Measurements from ENCODE around the gene BARX2. TPM values are rescaled to one million over a fixed set of nuclear protein-coding genes. Genes with fewer than 3 reads are reported as not detected.
A peak's percentile ranks its signal among the peaks of the same experiment; 100 is the strongest.
"Not testable (repeated sequence)": the region's sequence is repeated elsewhere in the genome, so short reads cannot be mapped to it uniquely, and the experiment has no call there.

BARX2 gene
- total and polyA plus RNA-seq, 12 donors, result 0.01 TPM; not detected in 11

DNA sequence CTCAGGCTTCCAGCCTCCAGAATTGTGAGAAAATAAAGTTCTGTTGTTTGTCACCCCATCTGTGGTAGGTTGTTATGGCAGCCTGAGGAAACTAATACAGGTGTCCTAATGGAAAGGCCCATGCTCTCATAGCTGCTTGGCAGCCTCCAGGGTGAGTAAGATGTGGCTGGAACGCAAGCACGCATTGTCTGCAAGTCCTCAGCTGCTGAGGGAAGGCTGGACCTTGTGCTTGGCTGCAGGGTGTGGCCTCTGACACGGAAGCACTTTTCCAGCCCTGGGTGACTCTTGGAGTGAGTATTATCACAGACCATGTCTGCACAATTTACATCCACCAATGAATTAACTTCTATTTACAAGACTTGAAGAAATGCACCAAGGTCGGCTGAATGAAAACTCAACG, 44.4 kb upstream of the BARX2 start:
- H3K27ac ChIP-seq, result no peak overlapping the region

DNA sequence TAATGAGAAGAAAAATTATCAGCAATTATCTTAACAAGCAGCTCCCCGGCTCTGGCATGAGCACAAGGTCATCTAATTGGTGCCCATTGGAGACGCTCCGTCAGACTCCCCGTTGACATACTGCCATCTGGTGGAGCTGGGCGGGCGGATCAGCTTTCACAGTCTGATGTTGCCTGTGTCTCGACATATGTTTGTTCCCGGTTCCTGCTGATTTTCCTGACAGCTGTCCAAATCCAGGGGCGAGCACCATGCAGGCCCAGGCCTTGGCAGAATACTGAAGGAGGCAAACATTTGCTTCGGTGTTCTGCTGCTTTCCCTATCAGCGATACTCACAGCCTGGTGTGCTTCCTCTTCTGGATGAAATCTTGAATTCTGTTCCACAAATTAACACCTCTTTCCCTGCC, 43.8 kb upstream of the BARX2 start:
- no peaks in the 10 kb centered on the region for H3K4me1 ChIP-seq

More for the DNA sequence above, 44.4 kb upstream of the BARX2 start:
- ATAC-seq (peak in 1 of 8 donors; percentile 34), DNase-seq (no peak)
- no peaks in the 10 kb centered on the region for H3K27me3 ChIP-seq
- TF ChIP-seq, protein P1, sequence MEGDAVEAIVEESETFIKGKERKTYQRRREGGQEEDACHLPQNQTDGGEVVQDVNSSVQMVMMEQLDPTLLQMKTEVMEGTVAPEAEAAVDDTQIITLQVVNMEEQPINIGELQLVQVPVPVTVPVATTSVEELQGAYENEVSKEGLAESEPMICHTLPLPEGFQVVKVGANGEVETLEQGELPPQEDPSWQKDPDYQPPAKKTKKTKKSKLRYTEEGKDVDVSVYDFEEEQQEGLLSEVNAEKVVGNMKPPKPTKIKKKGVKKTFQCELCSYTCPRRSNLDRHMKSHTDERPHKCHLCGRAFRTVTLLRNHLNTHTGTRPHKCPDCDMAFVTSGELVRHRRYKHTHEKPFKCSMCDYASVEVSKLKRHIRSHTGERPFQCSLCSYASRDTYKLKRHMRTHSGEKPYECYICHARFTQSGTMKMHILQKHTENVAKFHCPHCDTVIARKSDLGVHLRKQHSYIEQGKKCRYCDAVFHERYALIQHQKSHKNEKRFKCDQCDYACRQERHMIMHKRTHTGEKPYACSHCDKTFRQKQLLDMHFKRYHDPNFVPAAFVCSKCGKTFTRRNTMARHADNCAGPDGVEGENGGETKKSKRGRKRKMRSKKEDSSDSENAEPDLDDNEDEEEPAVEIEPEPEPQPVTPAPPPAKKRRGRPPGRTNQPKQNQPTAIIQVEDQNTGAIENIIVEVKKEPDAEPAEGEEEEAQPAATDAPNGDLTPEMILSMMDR (IDR thresholded peaks at IDR 0.05), result no peak
- WGBS, 2 donors, result 87 to 92% methylated on average over 5 of the region's 5 CpGs
- no peaks in the 10 kb centered on the region for H3K36me3 ChIP-seq
- intact Hi-C loops (cut with DNase I), result loop anchor here in 9 of 10 donors (1.0 to 10.0 kb wide), 10 partner anchors 54 to 1296 kb away; no protein-coding TSS in a partner anchor
- H3K4me1 ChIP-seq, result no peaks in the 10 kb centered on the region
- H3K9me3 ChIP-seq, result no peaks in the 10 kb centered on the region
- no peak overlapping the region for H3K4me3 ChIP-seq

DNA sequence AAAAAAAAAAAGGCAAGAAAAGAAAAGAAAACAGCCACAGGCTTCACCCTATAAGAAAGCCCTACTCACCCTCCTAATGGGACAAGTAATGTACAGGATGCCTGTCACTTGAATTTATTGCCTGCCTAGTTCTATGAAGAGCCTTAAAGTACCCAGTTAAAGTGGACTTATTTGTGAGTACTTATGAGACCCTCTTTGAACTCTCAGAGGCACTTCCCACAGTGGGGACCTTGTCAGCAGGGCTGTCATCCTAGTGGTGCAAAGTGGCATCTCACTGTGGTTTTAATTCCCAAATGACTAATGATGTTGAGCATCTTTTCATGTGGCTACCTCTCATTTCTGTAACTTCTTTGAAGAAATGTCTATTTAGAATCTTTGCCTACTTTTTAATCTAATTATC, 41.8 kb upstream of the BARX2 start:
- ATAC-seq (no peak), DNase-seq (no peak)
- H3K4me1 ChIP-seq, result no peaks in the 10 kb centered on the region
- no peaks in the 10 kb centered on the region for H3K9me3 ChIP-seq
- no peaks in the 10 kb centered on the region for H3K27me3 ChIP-seq
- no peak overlapping the region for H3K4me3 ChIP-seq
- H3K36me3 ChIP-seq, result no peaks in the 10 kb centered on the region
- intact Hi-C loops (cut with DNase I), result loop anchor here in 6 of 10 donors (2.0 to 10.0 kb wide), 7 partner anchors 57 to 1299 kb away; no protein-coding TSS in a partner anchor
- TF ChIP-seq, protein P1 (IDR thresholded peaks at IDR 0.05), result no peak
- H3K27ac ChIP-seq, result no peak overlapping the region

More for the DNA sequence above, 43.8 kb upstream of the BARX2 start:
- ATAC-seq (peak; percentile 69 to 97 (median 89)), DNase-seq (peak; percentile 77 to 80)
- Histone ChIP-seq H3K4me3 (no peak overlapping the region), H3K9me3 (no peaks in the 10 kb centered on the region), H3K27ac (no peak overlapping the region), H3K36me3 (no peaks in the 10 kb centered on the region), H3K27me3 (no peaks in the 10 kb centered on the region)
- intact Hi-C loops (cut with DNase I), result loop anchor here (1.0 to 10.0 kb wide), 10 partner anchors 55 to 1297 kb away; no protein-coding TSS in a partner anchor
- 1 to 4% methylated on average over 11 of the region's 11 CpGs for WGBS, 2 donors
- TF ChIP-seq, protein P1 (IDR thresholded peaks at IDR 0.05), result peak; percentile 72 to 92 (median 88)

DNA sequence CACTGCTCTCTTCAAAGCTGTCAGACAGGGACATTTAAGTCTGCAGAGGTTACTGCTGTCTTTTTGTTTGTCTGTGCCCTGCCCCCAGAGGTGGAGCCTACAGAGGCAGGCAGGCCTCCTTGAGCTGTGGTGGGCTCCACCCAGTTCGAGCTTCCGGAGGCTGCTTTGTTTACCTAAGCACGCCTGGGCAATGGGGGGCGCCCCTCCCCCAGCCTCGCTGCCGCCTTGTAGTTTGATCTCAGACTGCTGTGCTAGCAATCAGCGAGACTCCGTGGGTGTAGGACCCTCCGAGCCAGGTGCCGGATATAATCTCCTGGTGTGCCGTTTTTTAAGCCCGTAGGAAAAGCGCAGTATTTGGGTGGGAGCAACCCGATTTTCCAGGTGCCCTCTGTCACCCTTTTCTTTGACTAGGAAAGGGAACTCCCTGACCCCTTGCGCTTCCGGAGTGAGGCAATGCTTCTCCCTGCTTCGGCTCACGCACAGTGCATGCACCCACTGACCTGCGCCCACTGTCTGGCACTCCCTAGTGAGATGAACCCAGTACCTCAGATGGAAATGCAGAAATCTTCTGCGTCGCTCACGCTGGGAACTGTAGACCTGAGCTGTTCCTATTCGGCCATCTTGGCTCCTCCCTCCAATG, 31.2 kb upstream of the BARX2 start:
- 90% methylated on average over 23 of the region's 23 CpGs for WGBS, 2 donors
- ATAC-seq; intact Hi-C loops (cut with DNase I); DNase-seq; H3K36me3 ChIP-seq; H3K4me3 ChIP-seq; H3K9me3 ChIP-seq; H3K4me1 ChIP-seq; H3K27ac ChIP-seq; H3K27me3 ChIP-seq: not testable (repeated sequence)

DNA sequence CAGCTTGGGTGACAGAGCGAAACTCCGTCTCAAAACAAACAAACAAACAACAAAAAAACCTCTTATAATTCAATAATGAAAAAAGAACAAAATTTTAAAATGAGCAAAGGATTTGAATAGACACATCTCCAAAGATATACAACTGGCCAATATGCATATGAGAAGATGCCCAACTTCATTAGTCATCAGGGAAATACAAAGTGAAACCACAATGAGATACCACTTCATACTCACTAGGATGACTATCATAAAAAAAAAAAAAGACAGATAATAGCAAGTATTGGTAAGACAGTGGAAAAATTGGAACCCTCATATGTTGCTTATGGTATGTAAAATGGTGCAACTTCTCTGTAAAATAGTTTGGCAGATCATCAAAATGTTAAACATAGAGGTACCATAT, 28.7 kb upstream of the BARX2 start:
- Histone ChIP-seq H3K27ac (no peak overlapping the region), H3K27me3 (peaks cover 0 to 12% (median 1%) of the 10 kb centered on the region in 7 donors), H3K4me3 (no peak overlapping the region), H3K36me3 (no peaks in the 10 kb centered on the region), H3K4me1 (no peaks in the 10 kb centered on the region), H3K9me3 (peaks cover 0 to 4% (median 0%) of the 10 kb centered on the region in 11 donors)
- 93 to 94% methylated on average over 2 of the region's 2 CpGs for WGBS, 2 donors
- no peak for ATAC-seq
- intact Hi-C loops (cut with DNase I), result no loop called here
- no peak for DNase-seq
- TF ChIP-seq, protein P1 (IDR thresholded peaks at IDR 0.05), result no peak
